Smooth muscle cell (in vitro differentiated cells): ENCODE data around the gene RFX1. TPM values are rescaled to one million over a fixed set of nuclear protein-coding genes. Genes with fewer than 3 reads are reported as not detected.

Source experiments
- polyA plus RNA-seq: library from polyadenylated mRNA; unstranded; fragments of >200 nt; fragmentation: Nextera tagmentation; extraction: Ambion mirVana; gene quantifications from 2 replicates; pipeline ENCODE4 v1.2.1, GENCODE V29; 2016
- total RNA-seq: library from RNA; depleted of rRNA; stranded (reverse); fragments of >200 nt; gene quantifications from 2 replicates; pipeline ENCODE4 v1.2.3, GENCODE V29; 2014

RFX1 gene
- total and polyA plus RNA-seq, 2 experiments from 2014 or later = 2.2 TPM

Other genes with a start within 250 kb of the RFX1 start
- gene MRI1, start 241.8 kb downstream of the RFX1 start, total RNA-seq = 17.3 and 20.2 TPM in 2 replicates
- 9.3 and 11.7 TPM in 2 replicates for gene MRI1, start 241.8 kb downstream of the RFX1 start, polyA plus RNA-seq
- gene C19orf53, start 231.9 kb downstream of the RFX1 start, total RNA-seq = 117 and 192 TPM in 2 replicates
- 298 TPM in 2 replicates for gene C19orf53, start 231.9 kb downstream of the RFX1 start, polyA plus RNA-seq
- gene ZSWIM4, start 210.9 kb downstream of the RFX1 start, total RNA-seq = 3.0 and 4.7 TPM in 2 replicates
- 5.8 and 8.2 TPM in 2 replicates for gene ZSWIM4, start 210.9 kb downstream of the RFX1 start, polyA plus RNA-seq
- not detected in 2 replicates for gene NANOS3, start 129.2 kb downstream of the RFX1 start, total RNA-seq
- gene NANOS3, start 129.2 kb downstream of the RFX1 start, polyA plus RNA-seq = 2.7 and 2.8 TPM in 2 replicates
- 0.72 and 1.2 TPM in 2 replicates for gene BRME1, start 100.2 kb downstream of the RFX1 start, total RNA-seq
- gene BRME1, start 100.2 kb downstream of the RFX1 start, polyA plus RNA-seq = 2.2 and 3.3 TPM in 2 replicates
- 8.0 and 9.5 TPM in 2 replicates for gene CC2D1A, start 100.1 kb downstream of the RFX1 start, total RNA-seq
- gene CC2D1A, start 100.1 kb downstream of the RFX1 start, polyA plus RNA-seq = 26.3 and 28.0 TPM in 2 replicates
- gene PODNL1, start 67.9 kb downstream of the RFX1 start, total RNA-seq = 5.2 and 8.9 TPM in 2 replicates
- gene PODNL1, start 67.9 kb downstream of the RFX1 start, polyA plus RNA-seq = 34.3 and 53.9 TPM in 2 replicates
- 12.4 and 15.9 TPM in 2 replicates for gene DCAF15, start 53.8 kb downstream of the RFX1 start, total RNA-seq
- 27.0 and 30.9 TPM in 2 replicates for gene DCAF15, start 53.8 kb downstream of the RFX1 start, polyA plus RNA-seq
- not detected in 2 replicates for gene RLN3, start 21.8 kb upstream of the RFX1 start, total RNA-seq
- gene RLN3, start 21.8 kb upstream of the RFX1 start, polyA plus RNA-seq = not detected in 2 replicates
- 1.4 and 3.1 TPM in 2 replicates for gene IL27RA, start 25.4 kb upstream of the RFX1 start, total RNA-seq
- 3.8 and 7.1 TPM in 2 replicates for gene IL27RA, start 25.4 kb upstream of the RFX1 start, polyA plus RNA-seq
- 1.6 TPM in 1 of 2 replicates, not detected in the other for gene PALM3, start 55.8 kb upstream of the RFX1 start, total RNA-seq
- 0.55 and 1.4 TPM in 2 replicates for gene PALM3, start 55.8 kb upstream of the RFX1 start, polyA plus RNA-seq
- gene MISP3, start 66.5 kb upstream of the RFX1 start, total RNA-seq = 2.4 TPM in 1 of 2 replicates, not detected in the other
- 0.61 and 2.0 TPM in 2 replicates for gene MISP3, start 66.5 kb upstream of the RFX1 start, polyA plus RNA-seq
- not detected in 2 replicates for gene C19orf67, start 79.5 kb upstream of the RFX1 start, total RNA-seq
- gene C19orf67, start 79.5 kb upstream of the RFX1 start, polyA plus RNA-seq = 0.17 and 0.49 TPM in 2 replicates
- 35.0 and 46.7 TPM in 2 replicates for gene SAMD1, start 84.4 kb upstream of the RFX1 start, total RNA-seq
- 71.3 and 84.1 TPM in 2 replicates for gene SAMD1, start 84.4 kb upstream of the RFX1 start, polyA plus RNA-seq
- 20.7 and 30.3 TPM in 2 replicates for gene PRKACA, start 111.4 kb upstream of the RFX1 start, total RNA-seq
- gene PRKACA, start 111.4 kb upstream of the RFX1 start, polyA plus RNA-seq = 11.1 and 14.4 TPM in 2 replicates
- gene ASF1B, start 130.3 kb upstream of the RFX1 start, total RNA-seq = 6.4 and 13.4 TPM in 2 replicates
- gene ASF1B, start 130.3 kb upstream of the RFX1 start, polyA plus RNA-seq = 7.1 and 11.3 TPM in 2 replicates
- gene ADGRL1, start 199.8 kb upstream of the RFX1 start, total RNA-seq = 11.3 and 12.9 TPM in 2 replicates
- 12.7 and 15.0 TPM in 2 replicates for gene ADGRL1, start 199.8 kb upstream of the RFX1 start, polyA plus RNA-seq